ENCODE results near the gene RRBP1.

RRBP1 gene

DNA sequence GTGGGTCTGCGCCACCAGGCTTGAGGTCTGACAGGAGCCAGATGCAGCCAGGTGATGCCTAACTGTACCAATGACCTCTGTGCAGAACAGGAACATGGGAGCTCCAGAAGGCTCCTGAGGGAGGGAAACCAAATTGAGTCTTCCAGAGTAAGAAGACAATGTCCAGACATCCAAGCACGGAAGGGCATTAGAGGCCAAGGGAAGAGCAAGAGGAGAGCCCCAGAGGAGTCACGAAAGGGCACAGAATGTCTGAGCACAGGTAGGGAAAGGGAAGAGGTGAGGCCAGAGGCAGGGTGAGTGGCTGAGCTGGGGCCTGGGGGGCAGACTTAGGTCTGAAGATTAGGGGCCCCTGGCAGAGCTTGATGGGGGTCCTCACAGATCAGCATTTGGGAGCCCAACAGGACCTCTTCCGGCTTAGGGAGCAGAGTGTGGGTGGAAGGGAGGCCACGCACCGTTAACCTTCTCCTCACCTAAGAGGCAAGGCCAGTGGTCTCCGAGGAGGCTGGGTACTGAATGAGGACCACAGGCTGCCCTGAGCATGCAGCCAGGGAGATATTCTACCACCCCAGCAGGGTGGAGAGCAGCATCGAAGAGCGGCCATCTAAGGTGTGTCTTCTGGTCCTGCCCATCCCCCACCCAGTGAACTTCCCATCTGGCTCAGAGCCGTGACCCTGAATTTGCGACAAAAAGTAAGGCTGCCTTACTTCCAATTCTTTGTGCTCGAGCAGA lies 41.7 kb downstream of the RRBP1 start:
- no peak for TF ChIP-seq CTCF (IDR thresholded peaks at IDR 0.05; ENCODE audit: borderline replicate concordance, insufficient read depth, low read depth, low read length)
- no peak overlapping the region for H3K4me3 ChIP-seq (ENCODE audit: low read depth, low read length)

DNA sequence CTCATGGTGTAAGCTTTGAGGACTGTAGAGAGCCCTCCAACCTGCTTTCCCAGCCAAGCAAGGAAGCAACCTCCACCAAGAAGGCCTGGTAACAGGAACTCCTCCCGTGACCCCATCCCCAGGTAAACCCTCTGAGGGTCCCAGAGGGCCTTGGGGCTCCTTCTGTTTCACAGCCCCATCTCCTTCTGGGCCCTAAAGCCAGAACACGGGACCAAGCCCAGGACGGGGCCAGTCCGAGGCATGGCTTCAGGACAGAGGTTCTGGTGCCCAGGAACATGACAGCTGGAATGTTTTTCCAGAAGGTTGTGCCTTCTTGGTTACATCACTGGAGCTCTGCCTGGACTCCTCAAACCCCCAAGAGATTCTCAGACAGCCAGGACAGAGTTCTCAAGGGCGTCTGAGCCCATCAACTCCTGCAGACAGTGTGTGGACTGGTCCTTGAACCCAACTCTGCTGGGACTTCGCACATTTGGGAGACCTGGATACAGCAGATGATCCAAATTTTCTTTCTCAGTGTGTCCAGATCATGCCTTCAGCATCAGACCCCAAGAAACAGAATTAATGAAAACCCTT lies 43.1 kb downstream of the RRBP1 start:
- no peak for TF ChIP-seq CTCF (IDR thresholded peaks at IDR 0.05; ENCODE audit: borderline replicate concordance, insufficient read depth, low read depth, low read length)
- H3K4me3 ChIP-seq (ENCODE audit: low read depth, low read length), result no peak overlapping the region

DNA sequence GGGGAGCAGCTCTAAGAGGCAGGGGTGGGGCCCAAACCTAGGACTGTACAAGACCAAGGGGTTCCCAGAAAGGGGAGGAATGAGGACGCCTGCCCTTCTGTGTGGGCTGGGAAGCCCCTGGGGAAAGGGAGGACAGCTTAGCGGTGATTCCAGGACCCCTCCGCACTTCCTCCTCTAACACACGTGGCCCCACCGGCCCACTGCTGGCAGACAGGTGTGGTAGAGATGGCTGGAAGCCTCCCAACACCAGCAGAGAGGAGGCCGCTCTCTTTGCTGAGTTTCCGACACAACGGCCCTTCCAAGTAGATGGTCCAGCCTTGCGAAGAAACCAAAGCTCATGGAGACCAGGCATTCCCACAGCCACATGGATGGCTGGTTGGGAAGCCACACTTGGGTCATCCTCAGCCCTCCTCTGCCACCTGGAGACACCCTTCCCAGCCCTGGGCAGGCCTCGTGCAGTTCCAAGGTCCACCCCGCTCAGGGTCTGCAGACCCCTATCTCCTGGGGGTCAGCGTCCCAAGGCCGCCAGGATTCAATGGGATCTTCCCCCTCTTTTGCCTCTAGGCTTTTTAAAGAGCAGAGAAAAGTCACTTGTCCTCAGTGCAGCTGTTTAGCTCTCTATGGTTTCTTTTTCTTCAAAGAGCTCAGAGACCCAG lies 43.9 kb downstream of the RRBP1 start:
- TF ChIP-seq CTCF (IDR thresholded peaks at IDR 0.05; ENCODE audit: borderline replicate concordance, insufficient read depth, low read depth, low read length), result no peak
- H3K4me3 ChIP-seq (ENCODE audit: low read depth, low read length), result no peak overlapping the region

DNA sequence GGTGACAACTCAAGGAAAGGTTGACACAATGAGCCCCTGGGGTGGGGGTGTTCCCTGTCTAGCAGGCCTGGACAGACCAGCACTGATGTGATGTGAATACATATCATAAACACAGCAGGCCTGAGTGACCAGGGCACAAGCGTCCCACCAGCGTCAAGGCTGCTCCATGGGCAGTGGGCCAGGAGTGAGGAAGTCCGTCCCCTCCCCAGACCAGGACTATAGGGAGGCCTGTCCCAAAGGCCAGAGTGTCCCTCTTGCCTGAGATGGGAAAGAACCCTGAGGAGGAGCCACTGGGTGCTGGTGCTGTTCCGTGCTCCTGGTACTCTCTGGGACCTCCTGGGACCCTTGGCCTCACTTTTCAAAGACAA lies 44.6 kb downstream of the RRBP1 start:
- no peak for TF ChIP-seq CTCF (IDR thresholded peaks at IDR 0.05; ENCODE audit: borderline replicate concordance, insufficient read depth, low read depth, low read length)
- H3K4me3 ChIP-seq (ENCODE audit: low read depth, low read length), result no peak overlapping the region

- H3K4me3 ChIP-seq (ENCODE audit: low read depth, low read length), result no peak overlapping the region
- no peak for TF ChIP-seq CTCF (IDR thresholded peaks at IDR 0.05; ENCODE audit: borderline replicate concordance, insufficient read depth, low read depth, low read length)
Measured at GRCh38 chr20:17636523-17637412, 45.3 kb downstream of the RRBP1 start.

GRCh38 chr20:17635332-17636244 lies 46.5 kb downstream of the RRBP1 start:
- no peak for TF ChIP-seq CTCF (IDR thresholded peaks at IDR 0.05; ENCODE audit: borderline replicate concordance, insufficient read depth, low read depth, low read length)
- H3K4me3 ChIP-seq (ENCODE audit: low read depth, low read length), result no peak overlapping the region
